ENCODE data around the gene LIMD2. TPM values are rescaled to one million over a fixed set of nuclear protein-coding genes. Genes with fewer than 3 reads are reported as not detected.
"Not testable (repeated sequence)": the region's sequence is repeated elsewhere in the genome, so short reads cannot be mapped to it uniquely, and the experiment has no call there.

Gene LIMD2
- total RNA-seq, 4 donors from 2014 or later, result 1.6 to 8.5 (median 4.7) TPM

GRCh38 chr17:63735691-63736090 is 35.8 kb upstream of the LIMD2 start:
- WGBS, 2 donors, result 92 to 93% methylated on average over 8 of the region's 8 CpGs
- no peaks in the 10 kb centered on the region for H3K9me3 ChIP-seq
- H3K4me3 ChIP-seq, result no peak overlapping the region
- no peaks in the 10 kb centered on the region for H3K36me3 ChIP-seq
- no peaks in the 10 kb centered on the region for H3K27me3 ChIP-seq
- intact Hi-C loops (cut with DNase I), result no loop called here
- H3K4me1 ChIP-seq, result peaks cover 7 to 21% (median 8%) of the 10 kb centered on the region in 3 donors
- no peak for TF ChIP-seq CTCF (IDR thresholded peaks at IDR 0.05)
- no peak for TF ChIP-seq POLR2A (IDR thresholded peaks at IDR 0.05)
- DNase-seq, result no peak
- H3K27ac ChIP-seq, result no peak overlapping the region

GRCh38 chr17:63722403-63722802 is 22.5 kb upstream of the LIMD2 start:
- intact Hi-C loops (cut with DNase I), result no loop called here
- Histone ChIP-seq H3K27ac (no peak overlapping the region), H3K9me3 (no peaks in the 10 kb centered on the region), H3K27me3 (no peaks in the 10 kb centered on the region), H3K4me3 (no peak overlapping the region), H3K36me3 (peaks cover 0 to 58% (median 6%) of the 10 kb centered on the region in 3 donors), H3K4me1 (no peaks in the 10 kb centered on the region)
- WGBS, 2 donors, result 66 to 80% methylated on average over 2 of the region's 2 CpGs
- no peak for TF ChIP-seq CTCF (IDR thresholded peaks at IDR 0.05)
- no peak for TF ChIP-seq POLR2A (IDR thresholded peaks at IDR 0.05)
- DNase-seq, result no peak

GRCh38 chr17:63720194-63720593 is 20.3 kb upstream of the LIMD2 start:
- intact Hi-C loops (cut with DNase I), result not testable (repeated sequence)
- 95 to 100% methylated on average over 3 to 4 of the region's 5 CpGs for WGBS, 2 donors

GRCh38 chr17:63718988-63719387 is 19.1 kb upstream of the LIMD2 start:
- intact Hi-C loops (cut with DNase I), result no loop called here
- no peak for DNase-seq

More at GRCh38 chr17:63720194-63720593, 20.3 kb upstream of the LIMD2 start:
- not testable (repeated sequence) for DNase-seq, H3K9me3 ChIP-seq, H3K27ac ChIP-seq, H3K27me3 ChIP-seq, H3K4me3 ChIP-seq, H3K4me1 ChIP-seq
- peaks cover 0 to 44% (median 5%) of the 10 kb centered on the region in 3 donors for H3K36me3 ChIP-seq

GRCh38 chr17:63716426-63716825 is 16.5 kb upstream of the LIMD2 start:
- TF ChIP-seq POLR2A (IDR thresholded peaks at IDR 0.05) (no peak), CTCF (IDR thresholded peaks at IDR 0.05) (no peak)
- no peak overlapping the region for H3K4me3 ChIP-seq
- H3K27ac ChIP-seq, result peak overlapping the region in 2 of 4 donors; percentile 7 to 21
- intact Hi-C loops (cut with DNase I), result no loop called here
- H3K9me3 ChIP-seq, result no peaks in the 10 kb centered on the region
- H3K27me3 ChIP-seq, result no peaks in the 10 kb centered on the region
- no peaks in the 10 kb centered on the region for H3K4me1 ChIP-seq
- H3K36me3 ChIP-seq, result peaks cover 0 to 45% (median 6%) of the 10 kb centered on the region in 3 donors
- no peak for DNase-seq
- WGBS, 2 donors, result 76 to 90% methylated on average over 3 of the region's 3 CpGs

More at GRCh38 chr17:63718988-63719387, 19.1 kb upstream of the LIMD2 start:
- 78 to 83% methylated on average over 5 of the region's 5 CpGs for WGBS, 2 donors
- Histone ChIP-seq H3K36me3 (peaks cover 0 to 44% (median 6%) of the 10 kb centered on the region in 3 donors), H3K27ac (no peak overlapping the region), H3K9me3 (no peaks in the 10 kb centered on the region), H3K27me3 (no peaks in the 10 kb centered on the region), H3K4me1 (no peaks in the 10 kb centered on the region), H3K4me3 (no peak overlapping the region)
- TF ChIP-seq CTCF (IDR thresholded peaks at IDR 0.05), result no peak
